ENCODE data around the gene ZBTB43.

DNA sequence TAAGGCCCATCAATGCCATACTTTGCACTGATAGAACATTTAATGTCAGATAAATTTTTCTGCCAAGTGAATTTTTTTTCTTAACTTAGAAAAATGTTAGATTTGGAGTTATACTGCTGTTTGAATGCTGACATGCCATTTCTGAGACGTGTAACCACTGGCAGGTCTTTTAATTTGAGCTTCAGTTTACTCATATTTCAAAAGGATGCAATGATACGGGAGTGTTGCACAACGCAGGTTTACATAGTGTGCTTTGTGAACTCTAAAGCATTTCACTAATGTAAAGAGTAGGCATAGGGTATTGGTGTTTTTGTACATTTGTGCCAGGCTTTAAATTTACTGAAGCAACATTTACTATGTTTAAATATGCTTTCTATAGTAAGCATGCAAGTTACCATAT, 4.2 kb downstream of the ZBTB43 start:
- TF ChIP-seq, protein P1, sequence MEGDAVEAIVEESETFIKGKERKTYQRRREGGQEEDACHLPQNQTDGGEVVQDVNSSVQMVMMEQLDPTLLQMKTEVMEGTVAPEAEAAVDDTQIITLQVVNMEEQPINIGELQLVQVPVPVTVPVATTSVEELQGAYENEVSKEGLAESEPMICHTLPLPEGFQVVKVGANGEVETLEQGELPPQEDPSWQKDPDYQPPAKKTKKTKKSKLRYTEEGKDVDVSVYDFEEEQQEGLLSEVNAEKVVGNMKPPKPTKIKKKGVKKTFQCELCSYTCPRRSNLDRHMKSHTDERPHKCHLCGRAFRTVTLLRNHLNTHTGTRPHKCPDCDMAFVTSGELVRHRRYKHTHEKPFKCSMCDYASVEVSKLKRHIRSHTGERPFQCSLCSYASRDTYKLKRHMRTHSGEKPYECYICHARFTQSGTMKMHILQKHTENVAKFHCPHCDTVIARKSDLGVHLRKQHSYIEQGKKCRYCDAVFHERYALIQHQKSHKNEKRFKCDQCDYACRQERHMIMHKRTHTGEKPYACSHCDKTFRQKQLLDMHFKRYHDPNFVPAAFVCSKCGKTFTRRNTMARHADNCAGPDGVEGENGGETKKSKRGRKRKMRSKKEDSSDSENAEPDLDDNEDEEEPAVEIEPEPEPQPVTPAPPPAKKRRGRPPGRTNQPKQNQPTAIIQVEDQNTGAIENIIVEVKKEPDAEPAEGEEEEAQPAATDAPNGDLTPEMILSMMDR (conservative IDR thresholded peaks at IDR 0.05; ENCODE audit: low read depth, low read length) = no peak
- no peak for TF ChIP-seq EZH2 (IDR thresholded peaks at IDR 0.05; ENCODE audit: borderline replicate concordance, low read depth, low read length, poor library complexity, severe bottlenecking)

All from A673 (cell line).